ENCODE data around the gene DNAJC22.
"Not testable (repeated sequence)": the region's sequence is repeated elsewhere in the genome, so short reads cannot be mapped to it uniquely, and the experiment has no call there.

Gene DNAJC22

GRCh38 chr12:49369411-49370145, 22.9 kb downstream of the DNAJC22 start:
- no peaks in the 10 kb centered on the region for H3K36me3 ChIP-seq (ENCODE audit: control insufficient read depth, insufficient read depth, low read length)
- peaks cover 5% of the 10 kb centered on the region for H3K4me1 ChIP-seq (ENCODE audit: control insufficient read depth, insufficient read depth, low read length)
- H3K4me3 ChIP-seq (ENCODE audit: low read length) = no peak overlapping the region
- H3K9ac ChIP-seq (ENCODE audit: low read length) = no peak overlapping the region
- no peaks in the 10 kb centered on the region for H3K27me3 ChIP-seq (ENCODE audit: control insufficient read depth, insufficient read depth, low read length)
- no peaks in the 10 kb centered on the region for H3K9me3 ChIP-seq (ENCODE audit: control insufficient read depth, low read length)

- H3K27me3 ChIP-seq (ENCODE audit: control insufficient read depth, insufficient read depth, low read length) = no peaks in the 10 kb centered on the region
- H3K4me1 ChIP-seq (ENCODE audit: control insufficient read depth, insufficient read depth, low read length) = peaks cover 5% of the 10 kb centered on the region
- no peak overlapping the region for H3K4me3 ChIP-seq (ENCODE audit: low read length)
- H3K9ac ChIP-seq (ENCODE audit: low read length) = no peak overlapping the region
- no peaks in the 10 kb centered on the region for H3K36me3 ChIP-seq (ENCODE audit: control insufficient read depth, insufficient read depth, low read length)
- H3K9me3 ChIP-seq (ENCODE audit: control insufficient read depth, low read length) = no peaks in the 10 kb centered on the region
Observed at GRCh38 chr12:49370539-49370938, 23.9 kb downstream of the DNAJC22 start.

GRCh38 chr12:49375406-49375805, 28.7 kb downstream of the DNAJC22 start:
- no peak overlapping the region for H3K4me3 ChIP-seq (ENCODE audit: low read length)
- H3K9me3 ChIP-seq (ENCODE audit: control insufficient read depth, low read length) = no peaks in the 10 kb centered on the region
- H3K36me3 ChIP-seq (ENCODE audit: control insufficient read depth, insufficient read depth, low read length) = no peaks in the 10 kb centered on the region
- H3K9ac ChIP-seq (ENCODE audit: low read length) = no peak overlapping the region
- no peaks in the 10 kb centered on the region for H3K4me1 ChIP-seq (ENCODE audit: control insufficient read depth, insufficient read depth, low read length)
- no peaks in the 10 kb centered on the region for H3K27me3 ChIP-seq (ENCODE audit: control insufficient read depth, insufficient read depth, low read length)

- H3K9me3 ChIP-seq (ENCODE audit: control insufficient read depth, low read length) = no peaks in the 10 kb centered on the region
- H3K27me3 ChIP-seq (ENCODE audit: control insufficient read depth, insufficient read depth, low read length) = no peaks in the 10 kb centered on the region
- no peak overlapping the region for H3K9ac ChIP-seq (ENCODE audit: low read length)
- H3K4me3 ChIP-seq (ENCODE audit: low read length) = no peak overlapping the region
- H3K36me3 ChIP-seq (ENCODE audit: control insufficient read depth, insufficient read depth, low read length) = no peaks in the 10 kb centered on the region
- no peaks in the 10 kb centered on the region for H3K4me1 ChIP-seq (ENCODE audit: control insufficient read depth, insufficient read depth, low read length)
Observed at GRCh38 chr12:49377386-49377785, 30.7 kb downstream of the DNAJC22 start.

- H3K9ac ChIP-seq (ENCODE audit: low read length); H3K4me3 ChIP-seq (ENCODE audit: low read length); H3K4me1 ChIP-seq (ENCODE audit: control insufficient read depth, insufficient read depth, low read length); H3K27me3 ChIP-seq (ENCODE audit: control insufficient read depth, insufficient read depth, low read length); H3K9me3 ChIP-seq (ENCODE audit: control insufficient read depth, low read length); H3K36me3 ChIP-seq (ENCODE audit: control insufficient read depth, insufficient read depth, low read length): not testable (repeated sequence)
Observed at GRCh38 chr12:49380184-49380583, 33.5 kb downstream of the DNAJC22 start.

- no peaks in the 10 kb centered on the region for H3K27me3 ChIP-seq (ENCODE audit: control insufficient read depth, insufficient read depth, low read length)
- no peaks in the 10 kb centered on the region for H3K36me3 ChIP-seq (ENCODE audit: control insufficient read depth, insufficient read depth, low read length)
- H3K9me3 ChIP-seq (ENCODE audit: control insufficient read depth, low read length) = no peaks in the 10 kb centered on the region
- no peaks in the 10 kb centered on the region for H3K4me1 ChIP-seq (ENCODE audit: control insufficient read depth, insufficient read depth, low read length)
- H3K4me3 ChIP-seq (ENCODE audit: low read length) = no peak overlapping the region
- H3K9ac ChIP-seq (ENCODE audit: low read length) = no peak overlapping the region
Observed at GRCh38 chr12:49388682-49389386, 42.1 kb downstream of the DNAJC22 start.

GRCh38 chr12:49389387-49389703, 42.7 kb downstream of the DNAJC22 start:
- Histone ChIP-seq H3K4me1 (ENCODE audit: control insufficient read depth, insufficient read depth, low read length) (no peaks in the 10 kb centered on the region), H3K9ac (ENCODE audit: low read length) (no peak overlapping the region), H3K36me3 (ENCODE audit: control insufficient read depth, insufficient read depth, low read length) (no peaks in the 10 kb centered on the region), H3K9me3 (ENCODE audit: control insufficient read depth, low read length) (no peaks in the 10 kb centered on the region), H3K27me3 (ENCODE audit: control insufficient read depth, insufficient read depth, low read length) (no peaks in the 10 kb centered on the region), H3K4me3 (ENCODE audit: low read length) (no peak overlapping the region)

- H3K36me3 ChIP-seq (ENCODE audit: control insufficient read depth, insufficient read depth, low read length) = no peaks in the 10 kb centered on the region
- no peaks in the 10 kb centered on the region for H3K27me3 ChIP-seq (ENCODE audit: control insufficient read depth, insufficient read depth, low read length)
- no peak overlapping the region for H3K9ac ChIP-seq (ENCODE audit: low read length)
- no peaks in the 10 kb centered on the region for H3K4me1 ChIP-seq (ENCODE audit: control insufficient read depth, insufficient read depth, low read length)
- no peak overlapping the region for H3K4me3 ChIP-seq (ENCODE audit: low read length)
- H3K9me3 ChIP-seq (ENCODE audit: control insufficient read depth, low read length) = no peaks in the 10 kb centered on the region
Observed at GRCh38 chr12:49397000-49397399, 50.3 kb downstream of the DNAJC22 start.

- H3K4me3 ChIP-seq (ENCODE audit: low read length) = no peak overlapping the region
Observed at GRCh38 chr12:49400304-49400703, 53.6 kb downstream of the DNAJC22 start.

More at GRCh38 chr12:49400304-49400703, 53.6 kb downstream of the DNAJC22 start:
- no peaks in the 10 kb centered on the region for H3K36me3 ChIP-seq (ENCODE audit: control insufficient read depth, insufficient read depth, low read length)
- H3K9me3 ChIP-seq (ENCODE audit: control insufficient read depth, low read length) = no peaks in the 10 kb centered on the region
- H3K4me1 ChIP-seq (ENCODE audit: control insufficient read depth, insufficient read depth, low read length) = no peaks in the 10 kb centered on the region
- no peaks in the 10 kb centered on the region for H3K27me3 ChIP-seq (ENCODE audit: control insufficient read depth, insufficient read depth, low read length)
- no peak overlapping the region for H3K9ac ChIP-seq (ENCODE audit: low read length)

Data from mucosa of stomach (tissue), 1 donor.